Activated B cell treated with CpG ODN at 0.5 μM for 24 hours (primary cell): ENCODE results near the gene NSF. TPM values are rescaled to one million over a fixed set of nuclear protein-coding genes. Genes with fewer than 3 reads are reported as not detected.
"Not testable (repeated sequence)": the region's sequence is repeated elsewhere in the genome, so short reads cannot be mapped to it uniquely, and the experiment has no call there.

Experiments
- ATAC-seq: fragments of 200-7000 bp; cut with Tn5 transposase; one replicate; pipeline ENCODE4 v1.10.0; 2021; ENCODE audit warnings: low read depth, mild to moderate bottlenecking, moderate library complexity
- CTCF ChIA-PET: fragments of 350-600 bp; sonication (Branson Sonifier 250); formaldehyde crosslinking; loops from one replicate; lab custom pipeline; 2021; ENCODE audit warnings: antibody characterized with exemption; lab: Charles Lee
- POLR2A ChIA-PET: fragments of 350-600 bp; sonication (Branson Sonifier 250); formaldehyde crosslinking; loops from one replicate; lab custom pipeline; 2021; ENCODE audit warnings: antibody characterized with exemption; lab: Charles Lee
- DNase-seq: peaks from one replicate; pipeline ENCODE4 v3.0.0; 2022
- H3K27ac Mint-ChIP-seq: one replicate; pipeline ENCODE4 v1.8.0; 2020; ENCODE audit warnings: mixed read lengths
- H3K27me3 Mint-ChIP-seq: one replicate; pipeline ENCODE4 v1.8.0; 2021; ENCODE audit warnings: mixed read lengths
- H3K36me3 Mint-ChIP-seq: one replicate; pipeline ENCODE4 v1.8.0; 2021; ENCODE audit warnings: low read depth, mixed read lengths
- H3K4me1 Mint-ChIP-seq: one replicate; pipeline ENCODE4 v1.8.0; 2021; ENCODE audit warnings: mixed read lengths
- H3K4me3 Mint-ChIP-seq: one replicate; pipeline ENCODE4 v1.8.0; 2020; ENCODE audit warnings: mild to moderate bottlenecking, mixed read lengths
- H3K9me3 Mint-ChIP-seq: one replicate; pipeline ENCODE4 v1.8.0; 2020; ENCODE audit warnings: mixed read lengths
- intact Hi-C: fragments of 100-400 bp; cut with micrococcal nuclease; formaldehyde crosslinking; loops from one replicate; pipeline ENCODE4 v1.15.1; 2024
- total RNA-seq: library from RNA; stranded (reverse); gene quantifications from 2 replicates; pipeline ENCODE4 v1.2.3, GENCODE V29; 2022

The NSF gene
- total RNA-seq, 1 donor from 2014 or later = 117 TPM

- POLR2A ChIA-PET, H3K27me3 Mint-ChIP-seq, H3K9me3 Mint-ChIP-seq: not testable (repeated sequence)
These were observed 8.0 kb downstream of the NSF start for GRCh38 chr17:46598344-46598931.

GRCh38 chr17:46600767-46601166 is 10.3 kb downstream of the NSF start:
- H3K27ac Mint-ChIP-seq, intact Hi-C loops, ATAC-seq, H3K4me3 Mint-ChIP-seq, H3K27me3 Mint-ChIP-seq, CTCF ChIA-PET, POLR2A ChIA-PET, DNase-seq, H3K9me3 Mint-ChIP-seq, H3K4me1 Mint-ChIP-seq, H3K36me3 Mint-ChIP-seq: not testable (repeated sequence)

More at GRCh38 chr17:46598344-46598931, 8.0 kb downstream of the NSF start:
- H3K4me3 Mint-ChIP-seq, DNase-seq, H3K4me1 Mint-ChIP-seq, ATAC-seq, H3K36me3 Mint-ChIP-seq, intact Hi-C loops, CTCF ChIA-PET, H3K27ac Mint-ChIP-seq: not testable (repeated sequence)

- H3K9me3 Mint-ChIP-seq, DNase-seq, H3K27ac Mint-ChIP-seq, H3K4me1 Mint-ChIP-seq, H3K27me3 Mint-ChIP-seq, intact Hi-C loops, CTCF ChIA-PET, H3K36me3 Mint-ChIP-seq, POLR2A ChIA-PET, H3K4me3 Mint-ChIP-seq: not testable (repeated sequence)
- peak; percentile 98 for ATAC-seq
These were observed 12.7 kb downstream of the NSF start for GRCh38 chr17:46603125-46603524.

GRCh38 chr17:46611304-46611703 is 20.8 kb downstream of the NSF start:
- ATAC-seq, H3K4me3 Mint-ChIP-seq, POLR2A ChIA-PET, H3K4me1 Mint-ChIP-seq, intact Hi-C loops, DNase-seq, H3K27ac Mint-ChIP-seq, CTCF ChIA-PET, H3K9me3 Mint-ChIP-seq, H3K36me3 Mint-ChIP-seq, H3K27me3 Mint-ChIP-seq: not testable (repeated sequence)

- H3K9me3 Mint-ChIP-seq, POLR2A ChIA-PET, ATAC-seq, H3K36me3 Mint-ChIP-seq, H3K27ac Mint-ChIP-seq, H3K27me3 Mint-ChIP-seq, intact Hi-C loops, H3K4me1 Mint-ChIP-seq, H3K4me3 Mint-ChIP-seq, CTCF ChIA-PET, DNase-seq: not testable (repeated sequence)
These were observed 23.4 kb downstream of the NSF start for GRCh38 chr17:46613876-46614275.

GRCh38 chr17:46617121-46617520 is 26.7 kb downstream of the NSF start:
- POLR2A ChIA-PET, H3K9me3 Mint-ChIP-seq, DNase-seq, intact Hi-C loops, ATAC-seq, H3K27me3 Mint-ChIP-seq, H3K36me3 Mint-ChIP-seq, CTCF ChIA-PET, H3K27ac Mint-ChIP-seq, H3K4me1 Mint-ChIP-seq, H3K4me3 Mint-ChIP-seq: not testable (repeated sequence)

GRCh38 chr17:46618975-46619374 is 28.5 kb downstream of the NSF start:
- H3K4me3 Mint-ChIP-seq, intact Hi-C loops, H3K27me3 Mint-ChIP-seq, H3K36me3 Mint-ChIP-seq, DNase-seq, H3K27ac Mint-ChIP-seq, H3K4me1 Mint-ChIP-seq, ATAC-seq, CTCF ChIA-PET, POLR2A ChIA-PET, H3K9me3 Mint-ChIP-seq: not testable (repeated sequence)

- intact Hi-C loops = not testable (repeated sequence)
These were observed 33.3 kb downstream of the NSF start for GRCh38 chr17:46623790-46624189.

GRCh38 chr17:46624726-46625125 is 34.3 kb downstream of the NSF start:
- intact Hi-C loops, H3K4me3 Mint-ChIP-seq, H3K36me3 Mint-ChIP-seq, DNase-seq, H3K9me3 Mint-ChIP-seq, H3K27ac Mint-ChIP-seq, H3K27me3 Mint-ChIP-seq, CTCF ChIA-PET, POLR2A ChIA-PET, H3K4me1 Mint-ChIP-seq, ATAC-seq: not testable (repeated sequence)

More at GRCh38 chr17:46623790-46624189, 33.3 kb downstream of the NSF start:
- H3K4me3 Mint-ChIP-seq, H3K4me1 Mint-ChIP-seq, H3K27me3 Mint-ChIP-seq, POLR2A ChIA-PET, CTCF ChIA-PET, ATAC-seq, DNase-seq, H3K36me3 Mint-ChIP-seq, H3K27ac Mint-ChIP-seq, H3K9me3 Mint-ChIP-seq: not testable (repeated sequence)

- POLR2A ChIA-PET, H3K27me3 Mint-ChIP-seq: not testable (repeated sequence)
These were observed 37.0 kb downstream of the NSF start for GRCh38 chr17:46627452-46627851.

GRCh38 chr17:46628753-46629436 is 38.4 kb downstream of the NSF start:
- H3K36me3 Mint-ChIP-seq, H3K27ac Mint-ChIP-seq, intact Hi-C loops, POLR2A ChIA-PET, H3K27me3 Mint-ChIP-seq, H3K4me1 Mint-ChIP-seq, H3K4me3 Mint-ChIP-seq, H3K9me3 Mint-ChIP-seq, DNase-seq, CTCF ChIA-PET: not testable (repeated sequence)
- peak; percentile 98 for ATAC-seq

More at GRCh38 chr17:46627452-46627851, 37.0 kb downstream of the NSF start:
- intact Hi-C loops, CTCF ChIA-PET, H3K4me1 Mint-ChIP-seq, DNase-seq, H3K27ac Mint-ChIP-seq, H3K9me3 Mint-ChIP-seq, H3K4me3 Mint-ChIP-seq, ATAC-seq, H3K36me3 Mint-ChIP-seq: not testable (repeated sequence)

- CTCF ChIA-PET, H3K4me3 Mint-ChIP-seq, POLR2A ChIA-PET, ATAC-seq, H3K27ac Mint-ChIP-seq, H3K4me1 Mint-ChIP-seq, intact Hi-C loops, DNase-seq, H3K9me3 Mint-ChIP-seq, H3K27me3 Mint-ChIP-seq, H3K36me3 Mint-ChIP-seq: not testable (repeated sequence)
These were observed 41.7 kb downstream of the NSF start for GRCh38 chr17:46632146-46632545.
